HL-60/S4 treated with retinoic acid at 250 ng/mL for 4 days and 3 days (cell line): ENCODE results near the gene SAMD14.

ENCODE experiments used
- in situ Hi-C: fragments of 300-500 bp; cut with MboI; formaldehyde crosslinking; loops from 2 replicates; pipeline ENCODE4 v1.7.0; 2022; ENCODE audit warnings: low sequenced_read_pairs

SAMD14 gene

DNA sequence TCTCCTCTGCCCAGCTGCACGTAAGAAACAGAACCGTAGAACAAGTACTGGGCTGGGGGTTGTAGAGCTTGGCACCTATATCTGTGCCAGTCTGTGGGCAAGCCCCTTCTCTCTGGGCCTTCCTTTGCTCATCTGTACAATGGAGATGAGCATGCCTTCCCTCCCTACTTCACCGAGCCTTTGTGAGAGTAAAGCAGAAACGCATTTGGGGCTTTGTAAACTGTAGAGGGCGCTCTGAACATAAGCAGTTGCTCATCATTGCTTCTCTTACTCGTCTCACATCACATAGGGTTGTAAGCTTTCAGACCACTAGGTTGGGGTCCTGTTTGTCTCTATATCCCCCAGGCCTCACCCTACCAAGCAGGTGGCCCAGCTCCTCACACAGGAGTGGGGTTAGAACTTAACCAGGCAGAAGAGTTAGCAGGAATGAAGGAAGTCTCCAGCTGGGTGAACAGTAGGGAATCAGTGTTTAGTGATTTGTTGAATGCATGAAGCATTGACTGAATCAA is 15.1 kb downstream of the SAMD14 start:
- in situ Hi-C loops = no loop called here

- in situ Hi-C loops = no loop called here
These were observed 15.6 kb downstream of the SAMD14 start for GRCh38 chr17:50114401-50114800.

GRCh38 chr17:50113624-50114320 is 16.2 kb downstream of the SAMD14 start:
- in situ Hi-C loops = no loop called here

- in situ Hi-C loops = no loop called here
These were observed 17.3 kb downstream of the SAMD14 start for GRCh38 chr17:50112694-50113093.

DNA sequence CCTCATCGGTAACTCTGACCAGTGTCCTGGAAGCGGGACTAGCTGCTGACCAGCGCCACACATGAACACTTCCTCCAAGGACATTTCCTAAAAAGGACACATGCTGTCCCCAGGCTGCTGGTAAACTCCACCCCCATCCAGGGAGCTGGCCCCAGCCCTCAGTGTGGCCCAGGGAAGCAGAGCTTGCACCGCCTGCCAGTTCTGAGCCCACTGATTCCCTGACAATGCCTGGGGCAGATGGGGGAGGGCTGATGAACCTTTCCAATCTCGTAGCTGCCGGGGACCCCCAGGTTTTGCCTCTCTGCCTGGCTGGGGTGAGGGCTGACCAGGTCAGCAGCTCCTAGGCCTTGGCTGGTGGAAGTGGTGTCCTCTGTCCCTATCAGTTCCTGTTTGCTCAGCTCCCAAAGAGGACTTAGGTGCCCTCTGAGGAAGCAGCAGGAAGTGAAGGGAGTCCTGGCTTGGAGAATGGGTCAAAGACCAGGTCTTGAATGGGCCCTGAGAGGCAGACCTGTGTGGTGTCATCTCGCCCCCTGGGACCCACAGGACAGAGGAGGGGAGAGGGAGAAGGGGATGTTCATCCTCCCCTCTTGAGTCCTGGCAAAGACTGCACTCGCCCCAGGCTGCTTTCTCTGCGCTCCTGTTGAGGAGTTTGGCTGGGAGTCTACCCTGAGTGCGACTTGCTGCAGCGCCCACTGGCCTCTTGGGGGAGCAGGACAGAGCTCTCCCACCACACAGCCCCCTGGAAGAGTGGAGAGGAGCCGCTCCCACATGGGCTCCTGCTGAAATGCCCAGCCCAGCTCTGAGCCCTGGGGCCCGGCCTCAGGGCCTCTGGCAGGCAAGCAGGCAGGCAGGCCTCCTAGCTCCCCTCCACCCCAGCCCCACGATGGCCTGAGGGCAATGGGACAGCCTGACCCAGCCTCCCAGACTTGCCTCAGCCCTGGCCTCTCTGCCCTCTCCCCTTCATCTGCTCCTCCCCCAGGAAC is 18.0 kb downstream of the SAMD14 start:
- in situ Hi-C loops = no loop called here

GRCh38 chr17:50110591-50111349 is 19.2 kb downstream of the SAMD14 start:
- in situ Hi-C loops = no loop called here

GRCh38 chr17:50109785-50110184 is 20.2 kb downstream of the SAMD14 start:
- in situ Hi-C loops = no loop called here

DNA sequence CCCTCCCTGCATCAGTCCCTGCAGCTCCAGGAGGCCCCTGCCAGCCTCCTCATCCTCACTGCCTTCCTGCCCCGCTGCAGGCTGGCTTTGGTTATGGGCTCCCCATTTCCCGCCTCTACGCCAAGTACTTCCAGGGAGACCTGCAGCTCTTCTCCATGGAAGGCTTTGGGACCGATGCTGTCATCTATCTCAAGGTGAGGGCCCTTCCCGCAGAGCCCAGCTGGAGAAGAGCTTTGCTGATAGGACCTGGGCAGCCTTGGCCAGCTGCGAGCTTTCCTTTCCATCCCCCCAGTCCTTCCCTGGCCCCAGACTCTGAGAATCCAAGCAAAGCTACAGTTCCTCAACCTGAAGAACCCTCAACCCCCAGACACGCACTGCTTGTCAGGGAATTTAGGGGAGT is 20.8 kb downstream of the SAMD14 start:
- in situ Hi-C loops = no loop called here

DNA sequence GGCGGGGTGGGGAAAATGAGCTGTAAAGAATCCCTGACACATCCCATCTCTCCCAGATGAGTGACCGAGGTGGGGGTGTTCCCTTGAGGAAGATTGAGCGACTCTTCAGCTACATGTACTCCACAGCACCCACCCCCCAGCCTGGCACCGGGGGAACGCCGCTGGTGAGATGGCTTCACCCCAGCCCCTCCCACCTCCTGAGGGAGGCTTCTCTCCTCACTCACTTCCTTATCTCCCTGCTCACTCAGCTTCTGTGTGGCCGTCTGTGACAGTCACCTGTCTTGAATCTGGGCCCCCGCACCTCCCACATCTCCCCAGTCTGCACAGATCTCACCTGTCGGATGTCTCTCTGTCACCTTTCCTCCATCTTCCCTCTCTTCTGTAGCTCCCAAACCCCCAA is 21.4 kb downstream of the SAMD14 start:
- in situ Hi-C loops = no loop called here

- in situ Hi-C loops = no loop called here
These were observed 22.1 kb downstream of the SAMD14 start for GRCh38 chr17:50107790-50108414.

DNA sequence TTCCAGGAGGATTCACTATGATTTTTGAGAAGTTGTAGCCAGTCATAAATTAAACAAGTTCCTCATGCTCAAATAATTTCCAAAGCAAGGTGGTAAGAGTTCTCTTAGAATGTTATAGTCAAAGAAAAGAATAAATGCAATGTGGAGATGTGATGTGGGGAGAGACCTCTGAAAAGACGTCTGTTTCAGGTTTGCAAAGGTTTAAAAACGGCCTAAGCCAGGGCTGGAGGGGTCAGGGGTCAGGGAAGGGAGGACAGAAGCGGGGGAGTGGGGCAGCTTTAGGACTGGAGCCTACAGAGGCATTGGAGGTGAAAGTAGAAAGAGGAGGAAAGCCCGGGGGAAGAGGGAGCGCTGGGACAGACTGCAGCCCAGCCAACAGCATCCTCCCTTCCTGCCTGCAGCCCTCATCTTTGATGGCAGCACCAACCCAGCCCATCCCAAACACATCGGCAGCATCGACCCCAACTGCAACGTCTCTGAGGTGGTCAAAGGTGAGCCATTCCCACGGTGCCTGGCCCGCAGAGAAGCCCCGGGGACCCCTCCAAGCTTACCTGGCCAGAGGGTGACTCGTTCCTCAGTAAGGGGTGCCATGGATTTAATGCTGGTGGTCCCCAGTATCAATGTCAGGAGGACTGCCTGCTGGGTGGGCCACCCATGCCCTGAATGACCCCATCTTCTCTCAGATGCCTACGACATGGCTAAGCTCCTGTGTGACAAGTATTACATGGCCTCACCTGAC is 23.4 kb downstream of the SAMD14 start:
- in situ Hi-C loops = no loop called here

DNA sequence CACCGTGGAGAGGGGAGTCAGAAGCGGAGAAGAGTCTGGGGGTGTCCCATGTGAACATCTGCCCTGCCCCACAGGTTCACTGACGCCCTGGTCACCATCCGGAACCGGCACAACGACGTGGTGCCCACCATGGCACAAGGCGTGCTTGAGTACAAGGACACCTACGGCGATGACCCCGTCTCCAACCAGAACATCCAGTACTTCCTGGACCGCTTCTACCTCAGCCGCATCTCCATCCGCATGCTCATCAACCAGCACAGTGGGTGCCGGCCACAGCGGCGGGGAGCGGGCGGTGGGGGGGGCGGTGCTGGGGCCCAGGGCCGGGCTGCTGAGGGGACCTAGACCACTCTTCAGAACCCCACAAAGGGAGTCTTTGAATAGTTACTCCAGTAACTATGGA is 24.1 kb downstream of the SAMD14 start:
- in situ Hi-C loops = no loop called here

DNA sequence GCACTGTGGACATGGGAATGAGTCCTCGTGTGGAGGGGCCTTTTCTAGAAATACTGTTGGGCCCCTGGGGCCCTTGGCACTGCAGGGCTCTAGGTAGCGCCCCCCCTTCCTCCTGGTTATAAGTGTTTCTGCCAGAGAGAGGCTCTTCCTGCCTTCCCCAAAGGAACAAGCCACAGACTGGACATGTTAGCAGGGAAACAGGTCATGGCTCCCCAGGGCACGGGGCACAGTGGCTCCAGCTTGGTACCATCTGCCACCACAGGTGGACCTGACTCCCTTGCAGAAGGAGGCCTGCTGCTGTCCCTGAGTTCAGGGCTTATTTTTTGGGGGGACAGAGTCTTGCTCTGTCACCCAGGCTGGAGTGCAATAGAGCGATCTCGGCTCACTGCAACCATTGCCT is 26.0 kb downstream of the SAMD14 start:
- in situ Hi-C loops = no loop called here

DNA sequence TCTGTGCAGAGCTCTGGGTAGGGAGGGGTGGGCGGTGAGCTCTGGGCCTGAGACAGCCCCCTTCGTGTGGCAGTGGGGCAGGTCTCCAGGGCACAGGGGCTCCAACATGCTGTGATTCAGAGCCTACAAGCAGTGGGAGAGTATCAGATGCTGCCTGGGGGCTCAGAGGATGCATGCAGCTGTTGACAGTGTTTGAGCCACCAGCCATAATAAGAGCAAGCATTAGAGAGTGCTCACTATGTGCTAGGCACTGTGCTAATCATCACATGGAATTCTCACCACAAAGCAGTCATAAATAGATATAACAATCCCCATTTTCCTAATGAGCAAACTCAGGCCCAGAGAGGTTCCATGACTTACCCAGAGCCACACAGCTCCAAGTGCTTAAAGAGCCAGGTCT is 26.7 kb downstream of the SAMD14 start:
- in situ Hi-C loops = no loop called here

DNA sequence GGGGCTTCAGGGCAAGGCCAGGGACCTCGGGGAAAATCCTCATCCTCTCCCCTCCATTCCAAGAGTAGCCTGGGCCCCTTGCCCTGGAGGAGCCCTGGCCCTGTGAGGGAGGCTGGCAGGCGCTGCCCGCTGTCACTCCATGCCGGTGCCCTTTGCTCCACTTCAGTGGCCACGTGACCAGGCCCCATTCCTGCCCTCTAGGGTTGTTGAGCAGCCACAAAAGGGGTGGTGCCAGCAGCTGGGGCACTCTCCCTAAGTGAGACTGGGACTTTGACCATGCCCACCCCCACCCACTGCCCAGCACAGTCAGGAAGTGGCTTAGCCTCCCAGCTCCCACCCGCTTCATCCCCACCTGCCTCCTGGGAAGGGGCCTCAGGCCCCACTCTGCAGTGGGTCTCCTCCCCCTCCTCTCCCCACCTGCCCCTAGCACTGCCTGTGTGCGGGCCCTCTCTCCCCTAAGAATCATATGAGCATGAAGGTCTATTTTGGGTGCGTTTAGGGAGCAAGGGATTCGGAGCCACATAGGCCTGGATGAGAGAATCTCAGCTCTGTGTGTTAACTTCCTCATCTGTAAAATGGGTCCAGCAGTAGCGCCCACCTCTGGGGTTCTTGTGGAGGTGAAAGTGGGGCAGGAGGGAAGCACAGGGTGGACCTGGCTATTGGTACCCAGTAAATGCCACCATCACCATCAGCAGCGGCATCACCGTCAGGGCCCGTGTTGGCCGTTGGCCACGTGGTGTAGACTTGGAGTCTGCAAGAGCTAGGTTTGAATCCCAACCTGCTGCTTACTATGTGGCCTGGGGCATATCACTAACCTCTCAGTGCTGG is 27.6 kb downstream of the SAMD14 start:
- in situ Hi-C loops = no loop called here

- in situ Hi-C loops = no loop called here
These were observed 28.4 kb downstream of the SAMD14 start for GRCh38 chr17:50101346-50102163.

DNA sequence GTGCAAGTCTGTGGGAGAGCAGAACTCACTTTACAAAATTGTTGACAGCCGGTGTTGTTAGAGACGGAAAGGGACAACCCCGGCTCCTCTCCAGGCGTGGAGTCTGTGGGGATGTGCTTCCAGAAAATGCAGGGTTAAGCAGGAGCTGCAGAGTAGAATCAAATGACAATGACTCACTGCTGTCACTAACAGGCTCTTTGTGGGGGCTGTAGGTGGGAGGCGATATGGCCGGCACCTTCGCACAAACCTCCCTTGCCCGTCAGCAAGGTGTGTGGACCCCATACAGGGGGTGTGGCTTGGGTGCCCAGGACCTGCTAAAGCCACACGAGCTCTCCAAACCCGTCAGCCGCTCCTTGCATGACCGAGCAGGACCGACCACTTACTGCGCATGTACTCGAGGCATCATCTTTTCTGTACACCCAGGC is 29.0 kb downstream of the SAMD14 start:
- in situ Hi-C loops = no loop called here

- in situ Hi-C loops = no loop called here
These were observed 29.5 kb downstream of the SAMD14 start for GRCh38 chr17:50100480-50100883.
